H9 (cell line): ENCODE results near the gene ALG9. TPM values are rescaled to one million over a fixed set of nuclear protein-coding genes. Genes with fewer than 3 reads are reported as not detected.

Experiments used
- DNase-seq: peaks from one replicate; pipeline ENCODE4 v3.0.0-alpha.2; 2017
- H2AFZ ChIP-seq: one replicate; pipeline ENCODE4 v1.6.1; 2013; ENCODE audit warnings: mild to moderate bottlenecking, low read length, control low read depth, moderate library complexity
- H2AK5ac ChIP-seq: 2 replicates; pipeline ENCODE4 v1.6.1; 2013; ENCODE audit warnings: low read length, control low read depth, mixed read lengths; ENCODE audit not compliant: insufficient read length
- H2BK120ac ChIP-seq: one replicate; pipeline ENCODE4 v1.6.1; 2013; ENCODE audit warnings: low read depth, mild to moderate bottlenecking, low read length, control low read depth, inconsistent platforms; ENCODE audit not compliant: poor library complexity, severe bottlenecking
- H2BK12ac ChIP-seq: 2 replicates; pipeline ENCODE4 v1.6.1; 2013; ENCODE audit warnings: low read length, control low read depth, mixed read lengths, low read depth; ENCODE audit not compliant: insufficient read length
- H2BK15ac ChIP-seq: 2 replicates; pipeline ENCODE4 v1.6.1; 2013; ENCODE audit warnings: low read depth, low read length, control low read depth
- H2BK20ac ChIP-seq: one replicate; pipeline ENCODE4 v1.6.1; 2013; ENCODE audit warnings: low read depth, mild to moderate bottlenecking, low read length, control low read depth, inconsistent platforms; ENCODE audit not compliant: poor library complexity, severe bottlenecking
- H2BK5ac ChIP-seq: 2 replicates; pipeline ENCODE4 v1.6.1; 2013; ENCODE audit warnings: low read length, control low read depth, mixed read lengths; ENCODE audit not compliant: insufficient read length
- H3K14ac ChIP-seq: 2 replicates; pipeline ENCODE4 v1.6.1; 2013; ENCODE audit warnings: low read length, control low read depth; ENCODE audit not compliant: insufficient read depth
- H3K18ac ChIP-seq: 2 replicates; pipeline ENCODE4 v1.6.1; 2013; ENCODE audit warnings: low read depth, mild to moderate bottlenecking, mixed read lengths, low read length, control low read depth; ENCODE audit not compliant: insufficient read length
- H3K23ac ChIP-seq: 2 replicates; pipeline ENCODE4 v1.6.1; 2013; ENCODE audit warnings: low read length, control low read depth, mixed read lengths, low read depth; ENCODE audit not compliant: insufficient read length
- H3K23me2 ChIP-seq: 2 replicates; pipeline ENCODE4 v1.6.1; 2013; ENCODE audit warnings: low read depth, mild to moderate bottlenecking, mixed read lengths, low read length, control low read depth; ENCODE audit not compliant: insufficient read length, poor library complexity, severe bottlenecking
- H3K27ac ChIP-seq: 2 replicates; pipeline ENCODE4 v1.5.1; 2013; ENCODE audit warnings: low read length, control low read depth, mixed read lengths, low read depth; ENCODE audit not compliant: insufficient read length
- H3K27me3 ChIP-seq: 2 replicates; pipeline ENCODE4 v1.6.1; 2013; ENCODE audit warnings: low read length, control low read depth, inconsistent platforms; ENCODE audit not compliant: insufficient read depth
- H3K4ac ChIP-seq: 2 replicates; pipeline ENCODE4 v1.6.1; 2013; ENCODE audit warnings: low read depth, mild to moderate bottlenecking, control low read depth, inconsistent platforms, low read length, moderate library complexity
- H3K4me1 ChIP-seq: 2 replicates; pipeline ENCODE4 v1.6.1; 2013; ENCODE audit warnings: low read length, control low read depth, inconsistent platforms; ENCODE audit not compliant: insufficient read depth
- H3K4me2 ChIP-seq: 2 replicates; pipeline ENCODE4 v1.6.1; 2013; ENCODE audit warnings: low read length, control low read depth, mixed read lengths; ENCODE audit not compliant: insufficient read length, insufficient read depth
- H3K56ac ChIP-seq: 2 replicates; pipeline ENCODE4 v1.6.1; 2013; ENCODE audit warnings: low read depth, mild to moderate bottlenecking, mixed read lengths, low read length, control low read depth; ENCODE audit not compliant: insufficient read length
- H3K79me1 ChIP-seq: 2 replicates; pipeline ENCODE4 v1.6.1; 2013; ENCODE audit warnings: low read depth, mild to moderate bottlenecking, moderate library complexity, low read length, control low read depth, inconsistent platforms; ENCODE audit not compliant: insufficient read depth, poor library complexity, severe bottlenecking
- H3K79me2 ChIP-seq: 2 replicates; pipeline ENCODE4 v1.6.1; 2013; ENCODE audit warnings: low read length, control low read depth, inconsistent platforms; ENCODE audit not compliant: insufficient read depth
- H3K9ac ChIP-seq: 2 replicates; pipeline ENCODE4 v1.6.1; 2013; ENCODE audit warnings: low read length, control low read depth, mixed read lengths; ENCODE audit not compliant: insufficient read length; ENCODE audit errors: extremely low read depth
- H3K9me3 ChIP-seq: one replicate; pipeline ENCODE4 v1.6.1; 2013; ENCODE audit warnings: low read depth, low read length, inconsistent platforms; ENCODE audit not compliant: control insufficient read depth
- H3T11ph ChIP-seq: one replicate; pipeline ENCODE4 v1.6.1; 2013; ENCODE audit warnings: mild to moderate bottlenecking, low read length, control low read depth, inconsistent platforms
- H4K20me1 ChIP-seq: one replicate; pipeline ENCODE4 v1.6.1; 2013; ENCODE audit not compliant: control insufficient read depth, insufficient read length, insufficient read depth
- H4K5ac ChIP-seq: 2 replicates; pipeline ENCODE4 v1.6.1; 2013; ENCODE audit warnings: low read depth, mild to moderate bottlenecking, mixed read lengths, low read length, control low read depth; ENCODE audit not compliant: insufficient read length
- H4K8ac ChIP-seq: replicated peaks from 2 replicates; pipeline ENCODE4 v1.6.1; 2013; ENCODE audit warnings: low read length, control low read depth, mixed read lengths, low read depth; ENCODE audit not compliant: insufficient read length
- H4K91ac ChIP-seq: 2 replicates; pipeline ENCODE4 v1.6.1; 2013; ENCODE audit warnings: low read depth, mild to moderate bottlenecking, moderate library complexity, mixed read lengths, low read length, control low read depth; ENCODE audit not compliant: insufficient read length
- H3K27ac Mint-ChIP-seq, 3 experiments: 2 replicates in 2 of 3; 3 replicates in 1 of 3; pipeline ENCODE4 v1.8.0; 2020 to 2021; ENCODE audit warnings: mixed read lengths in 3 of 3, mild to moderate bottlenecking in 1 of 3, moderate library complexity in 1 of 3
- H3K27me3 Mint-ChIP-seq: 2 replicates; pipeline ENCODE4 v1.8.0; 2021; ENCODE audit warnings: low read depth, mild to moderate bottlenecking, moderate library complexity, mixed read lengths
- H3K36me3 Mint-ChIP-seq, 3 experiments: 2 replicates in 2 of 3; 3 replicates in 1 of 3; pipeline ENCODE4 v1.8.0; 2020 to 2021; ENCODE audit warnings: low read depth in 3 of 3, mixed read lengths in 3 of 3; ENCODE audit not compliant: insufficient read depth in 1 of 3
- H3K4me1 Mint-ChIP-seq, 2 experiments: 2 replicates each; pipeline ENCODE4 v1.8.0; 2020; ENCODE audit warnings: mixed read lengths in 2 of 2
- H3K4me3 Mint-ChIP-seq, 2 experiments: 2 replicates in 1 of 2; 3 replicates in 1 of 2; pipeline ENCODE4 v1.8.0; 2020 to 2021; ENCODE audit warnings: mild to moderate bottlenecking in 2 of 2, mixed read lengths in 2 of 2, moderate library complexity in 1 of 2
- H3K9me3 Mint-ChIP-seq, 2 experiments: 2 replicates in 1 of 2; 3 replicates in 1 of 2; pipeline ENCODE4 v1.8.0; 2020; ENCODE audit warnings: mild to moderate bottlenecking in 2 of 2, mixed read lengths in 2 of 2, moderate library complexity in 1 of 2
- WGBS: extraction: QIAGEN DNeasy Blood & Tissue Kit; methylation state at CpG from one replicate; pipeline ENCODE4 v1.1.7; 2013; ENCODE audit warnings: missing lambda C conversion rate, low lambda C conversion rate, mixed read lengths; ENCODE audit not compliant: insufficient read length; ENCODE audit errors: extremely low coverage; 5-methylcytosine and 5-hydroxymethylcytosine counted together
- total RNA-seq: library from RNA; stranded (reverse); gene quantifications from 2 replicates; pipeline ENCODE4 v1.2.1, GENCODE V29; 2021
- TF ChIP-seq, protein P1 (sequence below): fragments of 200-600 bp; sonication (generic); conservative IDR thresholded peaks from 3 replicates; pipeline ENCODE4 v1.8.0; 2021; ENCODE audit warnings: antibody characterized with exemption, mild to moderate bottlenecking

The ALG9 gene
- total RNA-seq, 1 experiment from 2014 or later, result 26.0 TPM

DNA sequence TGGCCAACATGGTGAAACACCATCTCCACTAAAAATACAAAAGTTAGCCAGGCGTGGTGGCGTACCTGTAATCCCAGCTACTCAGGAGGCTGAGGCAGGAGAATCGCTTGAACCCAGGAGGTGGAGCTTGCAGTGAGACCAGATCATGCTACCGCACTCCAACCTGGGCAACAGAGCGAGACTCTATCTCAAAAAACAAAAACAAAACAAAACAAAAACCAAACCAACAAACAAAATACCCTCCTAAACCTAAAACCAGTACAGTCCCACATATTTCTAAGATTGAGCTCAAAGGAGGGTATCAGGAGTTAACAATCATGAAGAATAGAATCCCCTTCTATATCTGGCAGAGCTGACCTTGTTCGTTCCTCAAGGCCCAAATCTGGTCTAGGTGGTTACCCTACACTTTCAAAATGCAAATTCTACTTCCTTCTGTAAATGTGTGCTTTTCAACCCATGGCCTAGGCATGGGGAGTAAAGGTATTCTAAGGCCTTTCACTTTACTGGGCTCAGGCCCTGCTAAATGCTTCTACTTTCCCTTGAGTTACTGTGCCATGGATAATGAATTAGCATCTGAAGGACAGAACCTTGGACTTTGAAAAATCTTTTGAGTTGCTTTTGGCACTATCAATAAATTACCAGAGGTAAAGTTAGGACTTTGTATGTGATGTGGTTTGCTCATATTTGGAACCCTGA, 94.8 kb downstream of the ALG9 start:
- Histone ChIP-seq H3K14ac (no peak overlapping the region), H2BK12ac (no peak overlapping the region), H3K4me2 (no peak overlapping the region), H2AK5ac (no peak overlapping the region), H3K23ac (no peak overlapping the region), H3K18ac (no peak overlapping the region), H3K56ac (no peak overlapping the region), H3K27me3 (no peaks in the 10 kb centered on the region), H2BK120ac (no peak overlapping the region), H3K27ac (no peak overlapping the region), H2AFZ (no peak overlapping the region), H2BK15ac (no peak overlapping the region), H4K8ac (no peak overlapping the region), H4K5ac (no peak overlapping the region), H3K79me1 (no peaks in the 10 kb centered on the region), H2BK20ac (no peak overlapping the region), H3T11ph (no peak overlapping the region), H3K9ac (no peak overlapping the region), H3K4ac (no peak overlapping the region), H3K9me3 (no peaks in the 10 kb centered on the region), H4K20me1 (no peaks in the 10 kb centered on the region), H2BK5ac (no peak overlapping the region), H3K4me1 (no peaks in the 10 kb centered on the region), H3K23me2 (no peaks in the 10 kb centered on the region), H3K79me2 (no peaks in the 10 kb centered on the region), H4K91ac (no peak overlapping the region)
- no peaks in the 10 kb centered on the region for H3K27me3 Mint-ChIP-seq
- H3K36me3 Mint-ChIP-seq, result no peaks in the 10 kb centered on the region
- H3K9me3 Mint-ChIP-seq, result no peaks in the 10 kb centered on the region
- no peak for DNase-seq
- H3K4me3 Mint-ChIP-seq, result no peak overlapping the region
- H3K4me1 Mint-ChIP-seq, result peaks cover 7 to 9% of the 10 kb centered on the region in 2 experiments
- H3K27ac Mint-ChIP-seq, result 0 out of 7 replicates have a peak overlapping the region, but pooled peaks of 1 of the 3 experiments have one; percentile 28
- WGBS, result no CpG with 5 or more reads among the region's 6 CpGs
- TF ChIP-seq, protein P1, sequence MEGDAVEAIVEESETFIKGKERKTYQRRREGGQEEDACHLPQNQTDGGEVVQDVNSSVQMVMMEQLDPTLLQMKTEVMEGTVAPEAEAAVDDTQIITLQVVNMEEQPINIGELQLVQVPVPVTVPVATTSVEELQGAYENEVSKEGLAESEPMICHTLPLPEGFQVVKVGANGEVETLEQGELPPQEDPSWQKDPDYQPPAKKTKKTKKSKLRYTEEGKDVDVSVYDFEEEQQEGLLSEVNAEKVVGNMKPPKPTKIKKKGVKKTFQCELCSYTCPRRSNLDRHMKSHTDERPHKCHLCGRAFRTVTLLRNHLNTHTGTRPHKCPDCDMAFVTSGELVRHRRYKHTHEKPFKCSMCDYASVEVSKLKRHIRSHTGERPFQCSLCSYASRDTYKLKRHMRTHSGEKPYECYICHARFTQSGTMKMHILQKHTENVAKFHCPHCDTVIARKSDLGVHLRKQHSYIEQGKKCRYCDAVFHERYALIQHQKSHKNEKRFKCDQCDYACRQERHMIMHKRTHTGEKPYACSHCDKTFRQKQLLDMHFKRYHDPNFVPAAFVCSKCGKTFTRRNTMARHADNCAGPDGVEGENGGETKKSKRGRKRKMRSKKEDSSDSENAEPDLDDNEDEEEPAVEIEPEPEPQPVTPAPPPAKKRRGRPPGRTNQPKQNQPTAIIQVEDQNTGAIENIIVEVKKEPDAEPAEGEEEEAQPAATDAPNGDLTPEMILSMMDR, result no peak
